SH-SY5Y (cell line): ENCODE results near the gene ILDR2.

Experiments
- GATA2 ChIP-seq: IDR thresholded peaks from 2 replicates; pipeline ENCODE4 v1.6.1; 2011; ENCODE audit warnings: mild to moderate bottlenecking, low read depth, low read length
- GATA3 ChIP-seq: IDR thresholded peaks from 2 replicates; pipeline ENCODE4 v1.6.1; 2011; ENCODE audit warnings: low read depth, mild to moderate bottlenecking, low read length, moderate library complexity

ILDR2 gene

DNA sequence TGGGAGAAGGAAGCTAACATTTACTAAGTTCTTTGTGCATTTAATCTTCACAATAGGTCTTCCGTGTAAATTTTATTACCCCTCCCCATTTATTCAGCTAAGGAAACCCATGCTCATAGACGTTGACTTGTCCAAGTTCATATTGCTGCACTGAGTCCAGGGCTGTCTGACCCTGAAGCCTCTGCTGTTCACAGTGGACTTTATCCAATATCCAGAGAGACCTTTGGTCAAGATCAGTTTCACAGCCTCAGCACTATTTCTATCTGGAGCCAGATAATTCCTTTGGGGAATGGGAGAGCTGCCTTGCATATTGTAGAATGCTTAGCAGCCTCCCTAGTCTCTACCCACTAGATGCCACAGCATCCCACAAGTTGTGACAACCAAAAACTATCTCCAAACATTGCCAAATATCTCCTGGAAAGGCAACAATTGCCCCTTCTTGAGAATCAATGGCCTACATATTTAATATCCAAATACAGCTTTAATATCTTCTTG is 26.4 kb downstream of the ILDR2 start:
- TF ChIP-seq GATA3, result no peak
- no peak for TF ChIP-seq GATA2

GRCh38 chr1:166947398-166948043 is 27.8 kb downstream of the ILDR2 start:
- TF ChIP-seq GATA3 (no peak), GATA2 (no peak)

DNA sequence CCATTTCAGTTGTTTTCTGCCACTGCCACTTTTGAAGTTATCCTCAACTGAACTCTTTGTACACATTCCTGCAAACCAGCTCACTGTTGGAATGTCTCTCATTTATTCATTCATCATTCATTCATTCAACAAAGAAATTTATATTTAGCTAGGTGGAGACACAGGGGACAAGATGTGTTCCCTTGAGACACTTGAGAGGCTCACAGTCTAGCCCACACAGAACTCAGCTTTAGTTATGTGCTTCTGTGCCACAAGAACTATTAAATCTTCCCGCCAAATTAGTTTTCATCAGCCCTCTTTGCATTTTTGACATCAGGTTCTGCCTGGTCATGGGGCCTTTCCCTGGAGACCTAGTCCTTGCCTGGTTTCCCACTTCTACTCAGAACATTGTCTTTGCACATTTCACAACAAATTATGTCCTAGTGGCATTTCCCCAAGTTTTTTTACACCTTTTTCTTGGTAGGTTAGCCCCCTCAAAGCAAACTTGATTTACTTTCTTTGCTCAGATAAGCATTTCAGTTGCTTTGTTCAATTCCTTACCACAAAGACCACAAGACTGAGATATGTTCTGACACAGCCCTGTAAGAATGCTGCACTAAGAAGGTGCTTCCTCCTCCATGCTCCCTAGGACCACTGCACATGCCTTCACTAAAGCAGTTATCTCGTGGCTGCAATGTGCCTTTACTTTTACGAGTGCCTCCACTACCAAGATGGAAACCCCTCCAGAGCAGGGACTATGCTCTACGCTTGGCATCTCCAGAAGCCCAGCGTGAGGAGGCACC is 31.0 kb downstream of the ILDR2 start:
- TF ChIP-seq GATA3 (no peak), GATA2 (no peak)

- TF ChIP-seq GATA3, result no peak
Observed at GRCh38 chr1:166939741-166940375, 35.5 kb downstream of the ILDR2 start.

DNA sequence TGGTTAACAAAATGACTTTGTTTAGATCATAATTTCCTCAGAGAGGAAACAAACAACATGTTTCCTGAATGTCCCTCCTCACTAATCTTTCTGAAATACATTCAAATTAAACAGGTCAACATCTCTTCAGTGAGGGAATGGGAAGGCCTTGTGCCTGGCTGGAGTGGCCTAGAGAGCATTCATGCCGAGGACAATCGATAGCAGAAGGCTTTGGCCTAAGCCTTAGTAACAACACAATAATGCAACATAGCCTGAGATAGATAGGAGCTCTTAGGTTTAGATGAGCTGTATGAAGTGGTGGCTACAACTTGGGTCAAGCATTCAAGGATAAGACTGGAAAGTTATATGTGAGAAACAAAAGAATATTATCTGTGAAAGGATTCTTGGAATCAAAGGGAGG is 37.4 kb downstream of the ILDR2 start:
- no peak for TF ChIP-seq GATA2
- no peak for TF ChIP-seq GATA3

DNA sequence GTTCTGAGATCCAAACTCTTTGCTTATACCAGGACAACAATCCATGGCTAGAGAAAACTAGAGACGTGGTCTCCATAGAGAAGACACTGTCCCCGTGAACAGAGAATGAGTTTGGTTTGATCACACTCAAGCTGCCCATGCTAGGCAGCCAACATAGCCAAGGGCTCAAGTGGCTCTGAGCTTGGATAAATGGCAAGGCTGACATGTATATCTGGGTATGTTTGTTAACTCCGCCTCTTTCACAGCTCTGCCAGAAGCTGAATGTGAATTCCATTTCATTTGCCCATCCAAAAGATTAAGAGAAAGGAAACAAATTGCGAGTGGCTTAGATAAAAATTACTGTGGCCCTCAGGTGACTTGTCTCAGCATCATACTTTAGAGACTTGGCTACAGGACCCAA is 38.0 kb downstream of the ILDR2 start:
- TF ChIP-seq GATA3, result no peak
- TF ChIP-seq GATA2, result no peak

DNA sequence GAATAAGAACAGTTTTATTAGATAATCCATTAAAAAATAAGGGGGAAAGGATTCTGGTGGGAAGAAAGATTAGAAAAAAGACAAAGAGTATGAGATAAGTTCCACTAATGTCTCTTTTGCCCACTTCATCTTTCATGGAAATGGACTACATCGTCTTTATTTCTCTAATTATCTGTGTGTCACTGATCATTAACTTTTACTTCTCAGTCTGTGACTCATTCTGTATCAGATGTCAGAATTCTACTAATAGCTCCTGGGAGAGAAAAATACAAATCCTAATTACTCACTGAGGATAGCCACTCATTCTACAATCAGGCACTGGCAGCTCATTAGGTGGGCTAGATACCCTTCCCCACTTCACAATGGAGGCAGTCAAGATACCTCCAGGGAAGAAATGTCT is 41.7 kb downstream of the ILDR2 start:
- no peak for TF ChIP-seq GATA3

DNA sequence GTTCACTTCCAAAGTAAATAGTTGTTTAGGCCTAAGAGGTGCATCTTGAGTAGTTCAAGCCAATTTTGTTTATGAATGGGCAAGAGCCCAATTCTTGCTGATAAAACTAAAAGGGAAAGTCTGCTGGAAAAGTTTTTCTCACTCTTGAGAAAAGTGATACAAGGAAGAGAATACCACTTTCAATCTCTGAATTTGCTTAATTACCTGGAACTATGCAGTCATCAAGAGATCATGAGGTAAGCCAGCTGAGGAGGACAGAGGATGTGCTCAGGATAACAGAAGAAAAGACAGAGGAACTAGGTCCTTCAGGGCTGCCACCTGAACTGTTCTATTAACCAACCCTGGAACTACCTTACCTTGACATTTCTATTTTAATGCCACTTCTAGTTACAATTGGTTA is 42.2 kb downstream of the ILDR2 start:
- TF ChIP-seq GATA2, result no peak
- TF ChIP-seq GATA3, result no peak

DNA sequence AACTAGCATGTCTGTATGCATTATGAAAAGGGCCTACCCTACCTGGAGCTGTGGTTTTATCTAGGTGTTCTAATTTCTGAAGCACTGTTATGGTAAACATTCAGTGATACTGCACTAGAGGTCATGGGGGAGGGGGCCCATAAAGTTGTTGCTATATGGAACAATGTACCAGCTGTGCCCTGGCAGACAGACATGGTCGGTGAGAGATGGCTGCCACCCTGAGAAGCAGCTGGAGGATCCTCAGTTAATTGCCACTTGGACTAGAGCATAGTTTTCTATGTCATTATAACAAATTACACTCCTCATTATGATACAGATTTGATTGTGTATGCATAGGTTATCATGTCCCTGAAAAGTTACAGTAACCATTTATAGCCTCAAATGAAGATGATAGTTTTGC is 45.4 kb downstream of the ILDR2 start:
- TF ChIP-seq GATA3 (no peak), GATA2 (no peak)

DNA sequence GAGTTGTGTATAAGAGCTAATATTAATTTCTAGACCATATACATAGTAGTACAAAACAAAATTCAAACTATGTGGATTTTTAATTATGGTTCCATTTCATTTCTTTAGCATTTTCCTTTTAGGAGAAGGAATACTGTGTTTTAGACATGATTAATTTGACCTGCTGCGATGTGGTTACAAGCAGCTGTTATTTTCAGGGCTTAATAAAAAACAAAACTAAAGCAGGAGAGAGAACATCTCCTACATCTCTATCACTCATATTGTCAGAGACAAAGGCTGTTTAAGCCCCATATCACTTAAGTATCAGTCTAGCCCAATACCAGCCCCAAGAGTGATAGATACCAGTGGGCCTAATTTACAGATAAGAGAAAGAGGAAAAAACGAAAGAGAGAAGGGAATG is 47.6 kb downstream of the ILDR2 start:
- TF ChIP-seq GATA3 (no peak), GATA2 (no peak)

DNA sequence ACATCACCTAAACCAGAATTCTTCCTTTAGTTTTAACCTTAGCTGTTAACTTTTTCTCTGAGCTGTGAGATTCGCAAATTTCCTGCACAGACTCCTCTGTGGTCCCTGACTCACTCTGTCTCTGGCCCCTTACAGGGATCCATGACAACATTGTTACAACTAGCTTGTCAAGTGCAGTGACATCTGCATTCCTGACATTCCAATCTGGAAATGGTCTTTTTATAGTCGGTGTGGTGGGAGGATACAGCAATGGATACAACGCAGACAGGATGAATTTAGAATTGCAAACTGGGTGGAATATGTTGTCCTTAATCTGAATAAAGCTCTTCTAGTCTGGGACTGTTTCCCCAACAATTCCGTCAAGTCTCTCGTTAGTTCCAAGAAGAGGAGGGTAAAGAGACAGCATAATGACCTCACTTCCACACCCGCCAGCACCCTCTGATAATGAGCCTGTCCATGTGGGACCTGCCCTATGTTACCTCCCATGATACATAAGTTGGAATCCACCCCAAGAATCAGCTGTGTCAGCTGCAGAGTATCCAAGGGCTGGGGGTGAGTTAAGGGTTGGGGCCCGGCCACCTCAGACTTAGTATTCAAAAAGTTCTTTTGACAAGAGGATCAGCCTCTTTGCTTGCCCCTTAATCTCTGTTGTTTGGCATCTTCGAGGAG is 49.4 kb downstream of the ILDR2 start:
- TF ChIP-seq GATA3 (no peak), GATA2 (no peak)

DNA sequence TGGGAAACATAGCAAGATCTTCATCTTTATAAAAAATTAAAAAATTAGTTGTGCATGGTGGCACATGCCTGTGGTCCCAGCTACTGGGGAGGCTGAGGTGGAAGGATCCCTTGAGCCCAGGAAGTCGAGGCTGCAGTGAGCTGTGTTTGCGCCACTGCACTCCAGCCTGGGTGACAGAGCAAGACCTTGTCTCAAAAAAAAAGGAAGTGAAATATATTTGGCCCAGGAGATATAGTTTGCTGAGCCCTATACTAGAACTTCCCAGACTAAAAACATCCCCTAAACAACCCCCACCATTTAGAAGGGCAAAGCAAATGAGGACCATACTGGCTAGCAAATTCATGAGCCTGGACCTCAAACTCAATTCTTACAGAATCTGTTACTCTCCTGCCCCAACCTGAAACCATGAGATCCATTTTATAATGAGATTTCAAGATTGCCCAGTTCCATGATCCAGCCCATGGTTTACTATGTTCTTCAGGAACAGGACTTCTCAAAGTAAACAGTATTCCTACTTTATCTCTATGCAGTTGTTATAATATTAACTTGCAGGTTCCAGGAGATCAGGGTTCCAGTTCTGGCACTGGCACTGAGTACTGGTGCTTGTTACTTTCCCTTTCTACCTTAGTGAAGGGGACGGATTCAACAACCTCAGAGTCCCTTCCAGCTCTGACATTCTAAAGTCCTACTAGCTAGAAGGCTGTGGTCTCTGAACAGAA is 50.4 kb downstream of the ILDR2 start:
- TF ChIP-seq GATA3 (no peak), GATA2 (no peak)

DNA sequence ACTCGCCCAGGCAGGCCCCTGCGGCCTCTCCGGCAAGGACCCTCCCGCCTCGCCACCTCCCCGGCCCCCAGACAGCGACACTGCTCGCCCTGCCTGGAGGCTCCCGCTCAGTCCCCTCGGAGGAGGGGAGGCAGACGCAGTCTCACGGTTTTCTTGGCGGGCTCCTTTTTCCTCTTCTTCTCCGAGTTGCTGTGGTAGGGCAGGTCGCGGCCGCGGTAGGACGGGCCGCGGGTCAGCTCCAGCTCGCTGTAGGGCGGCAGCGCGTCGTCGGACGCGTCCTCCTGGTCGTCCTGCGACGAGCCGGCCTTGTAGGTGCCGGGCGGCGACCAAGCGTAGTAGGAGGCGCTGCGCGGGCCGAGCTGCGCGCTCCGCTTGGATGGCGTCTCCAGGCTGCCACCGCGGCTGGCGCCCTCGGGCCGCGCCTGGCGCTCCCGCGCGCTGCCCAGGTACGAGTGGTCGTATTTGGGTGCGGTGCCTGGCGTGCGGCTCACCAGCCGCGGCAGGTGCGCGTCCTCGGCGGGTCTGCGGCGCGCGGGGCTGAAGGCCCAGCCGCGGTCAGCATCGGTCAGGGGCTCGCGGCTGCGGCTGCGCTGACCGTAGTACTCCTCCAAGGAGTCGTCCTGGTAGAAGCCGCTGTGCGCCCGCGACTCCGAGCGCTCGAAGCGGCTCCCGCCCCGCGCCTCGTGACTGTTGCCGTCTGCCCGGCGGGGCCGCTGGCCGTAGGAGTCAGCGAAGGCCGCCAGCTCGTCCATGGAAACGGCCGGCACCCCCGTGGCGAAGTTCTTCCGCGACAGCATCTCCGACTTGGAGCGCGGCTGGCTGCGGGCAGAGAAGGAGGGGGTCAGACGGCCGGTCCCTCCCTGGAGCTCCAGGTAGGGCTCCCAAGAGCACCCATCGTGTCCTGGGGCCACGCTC is 54.5 kb downstream of the ILDR2 start:
- TF ChIP-seq GATA3 (no peak), GATA2 (no peak)
